DOHH2 (cell line): ENCODE data around the gene FOXN4.

Experiments used
- H3F3A ChIP-seq: fragments of 200-600 bp; sonication (generic), shearing (Covaris generic); 2 replicates; pipeline ENCODE4 v1.6.0; 2016; ENCODE audit warnings: antibody characterized with exemption, mild to moderate bottlenecking; ENCODE audit not compliant: control insufficient read depth, insufficient read depth
- H3K27ac ChIP-seq: fragments of 200-600 bp; sonication (generic); 2 replicates; pipeline ENCODE4 v1.5.1; 2014; ENCODE audit warnings: low read depth, mild to moderate bottlenecking, low read length, moderate library complexity
- H3K27me3 ChIP-seq: fragments of 200-600 bp; sonication (generic); 2 replicates; pipeline ENCODE4 v1.6.1; 2014; ENCODE audit warnings: mild to moderate bottlenecking, low read length, mixed read lengths; ENCODE audit not compliant: control insufficient read depth
- H3K36me3 ChIP-seq: fragments of 200-600 bp; sonication (generic); 2 replicates; pipeline ENCODE4 v1.6.1; 2014; ENCODE audit warnings: mild to moderate bottlenecking, low read length, moderate library complexity, mixed read lengths; ENCODE audit not compliant: control insufficient read depth
- H3K4me1 ChIP-seq: fragments of 200-600 bp; sonication (generic); 2 replicates; pipeline ENCODE4 v1.6.1; 2014; ENCODE audit warnings: mild to moderate bottlenecking, low read length, mixed read lengths; ENCODE audit not compliant: control insufficient read depth
- H3K4me2 ChIP-seq: fragments of 200-600 bp; sonication (generic); 2 replicates; pipeline ENCODE4 v1.6.0; 2014; ENCODE audit warnings: mild to moderate bottlenecking, low read length, moderate library complexity
- H3K4me3 ChIP-seq: fragments of 200-600 bp; sonication (generic); 2 replicates; pipeline ENCODE4 v1.5.1; 2014; ENCODE audit warnings: mild to moderate bottlenecking, low read length, mixed read lengths
- H3K79me2 ChIP-seq: fragments of 200-600 bp; sonication (generic); 2 replicates; pipeline ENCODE4 v1.6.1; 2014; ENCODE audit warnings: mild to moderate bottlenecking, low read length, mixed read lengths; ENCODE audit not compliant: control insufficient read depth
- H3K9me2 ChIP-seq: fragments of 200-600 bp; sonication (generic); replicated peaks from 2 replicates; pipeline ENCODE4 v1.6.1; 2014; ENCODE audit warnings: mild to moderate bottlenecking, low read length, mixed read lengths; ENCODE audit not compliant: control insufficient read depth
- H3K9me3 ChIP-seq: fragments of 200-600 bp; sonication (generic); 2 replicates; pipeline ENCODE4 v1.6.1; 2014; ENCODE audit warnings: antibody characterized with exemption, low read length, mixed read lengths; ENCODE audit not compliant: control insufficient read depth, insufficient read depth
- H4K20me1 ChIP-seq: fragments of 200-600 bp; sonication (generic); 2 replicates; pipeline ENCODE4 v1.6.0; 2014; ENCODE audit warnings: low read depth, mild to moderate bottlenecking, antibody characterized with exemption, low read length, moderate library complexity; ENCODE audit not compliant: control insufficient read depth, insufficient read depth
- EZH2phosphoT487 ChIP-seq: fragments of 200-600 bp; sonication (generic); IDR thresholded peaks from 2 replicates; pipeline ENCODE4 v1.6.1; 2017; ENCODE audit warnings: borderline replicate concordance, mild to moderate bottlenecking, antibody characterized with exemption, low read length, moderate library complexity, mixed read lengths
- TF ChIP-seq, protein P1 (sequence below): fragments of 200-600 bp; sonication (generic); IDR thresholded peaks from one replicate; pipeline ENCODE4 v1.5.1; 2014; ENCODE audit warnings: antibody characterized with exemption, mild to moderate bottlenecking, low read depth, low read length; ENCODE audit not compliant: poor library complexity, severe bottlenecking

The FOXN4 gene

DNA sequence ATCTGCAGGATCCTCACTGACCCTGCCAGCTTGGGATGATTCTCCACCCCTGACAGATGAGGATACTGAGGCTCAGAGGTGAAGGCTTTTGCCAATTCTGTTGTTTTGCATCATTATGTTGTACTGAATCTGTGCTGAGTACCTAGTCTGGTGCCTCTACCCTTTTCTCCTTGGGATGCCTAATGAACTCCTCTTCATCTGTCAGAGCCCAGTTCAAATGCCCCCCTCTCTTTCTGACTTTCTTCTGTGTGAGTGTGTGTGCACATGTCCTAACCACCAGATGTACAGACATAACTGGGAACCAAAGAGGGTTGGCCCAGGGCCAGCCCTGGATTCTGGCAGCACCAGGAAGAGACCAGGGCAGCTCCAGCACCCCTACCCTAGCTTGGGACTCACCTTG, 22.8 kb downstream of the FOXN4 start:
- TF ChIP-seq, protein P1, sequence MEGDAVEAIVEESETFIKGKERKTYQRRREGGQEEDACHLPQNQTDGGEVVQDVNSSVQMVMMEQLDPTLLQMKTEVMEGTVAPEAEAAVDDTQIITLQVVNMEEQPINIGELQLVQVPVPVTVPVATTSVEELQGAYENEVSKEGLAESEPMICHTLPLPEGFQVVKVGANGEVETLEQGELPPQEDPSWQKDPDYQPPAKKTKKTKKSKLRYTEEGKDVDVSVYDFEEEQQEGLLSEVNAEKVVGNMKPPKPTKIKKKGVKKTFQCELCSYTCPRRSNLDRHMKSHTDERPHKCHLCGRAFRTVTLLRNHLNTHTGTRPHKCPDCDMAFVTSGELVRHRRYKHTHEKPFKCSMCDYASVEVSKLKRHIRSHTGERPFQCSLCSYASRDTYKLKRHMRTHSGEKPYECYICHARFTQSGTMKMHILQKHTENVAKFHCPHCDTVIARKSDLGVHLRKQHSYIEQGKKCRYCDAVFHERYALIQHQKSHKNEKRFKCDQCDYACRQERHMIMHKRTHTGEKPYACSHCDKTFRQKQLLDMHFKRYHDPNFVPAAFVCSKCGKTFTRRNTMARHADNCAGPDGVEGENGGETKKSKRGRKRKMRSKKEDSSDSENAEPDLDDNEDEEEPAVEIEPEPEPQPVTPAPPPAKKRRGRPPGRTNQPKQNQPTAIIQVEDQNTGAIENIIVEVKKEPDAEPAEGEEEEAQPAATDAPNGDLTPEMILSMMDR = no peak
- no peak for TF ChIP-seq EZH2phosphoT487
- Histone ChIP-seq H3K4me2 (no peak overlapping the region), H3K4me3 (no peak overlapping the region), H3F3A (no peaks in the 10 kb centered on the region), H3K79me2 (no peaks in the 10 kb centered on the region), H3K4me1 (no peaks in the 10 kb centered on the region), H3K27me3 (no peaks in the 10 kb centered on the region), H3K27ac (no peak overlapping the region), H3K9me3 (no peaks in the 10 kb centered on the region), H3K9me2 (no peaks in the 10 kb centered on the region), H3K36me3 (no peaks in the 10 kb centered on the region), H4K20me1 (no peaks in the 10 kb centered on the region)

DNA sequence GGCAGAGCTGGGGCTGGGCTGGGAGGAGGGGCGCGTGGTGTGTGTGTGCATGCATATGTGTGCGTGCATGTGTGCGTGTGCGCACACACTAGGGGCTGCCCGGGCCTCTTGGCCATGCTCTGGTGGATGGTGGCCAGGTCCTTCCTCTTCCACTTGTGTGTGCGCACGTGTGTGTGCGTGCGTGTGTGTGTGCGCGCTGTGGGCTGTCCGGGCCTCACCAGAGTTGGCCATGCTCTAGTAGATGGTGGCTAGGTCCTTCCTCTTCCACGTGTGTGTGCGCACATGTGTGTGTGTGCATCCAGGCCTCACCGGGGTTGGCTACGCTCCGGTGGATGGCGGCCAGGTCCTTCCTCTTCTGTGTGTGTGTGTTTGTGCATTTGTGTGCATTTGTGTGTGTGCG, 24.7 kb downstream of the FOXN4 start:
- no peaks in the 10 kb centered on the region for H3K36me3 ChIP-seq
- H3K27me3 ChIP-seq = no peaks in the 10 kb centered on the region
- H4K20me1 ChIP-seq = no peaks in the 10 kb centered on the region
- no peaks in the 10 kb centered on the region for H3K9me3 ChIP-seq
- H3K4me1 ChIP-seq = no peaks in the 10 kb centered on the region
- no peak overlapping the region for H3K27ac ChIP-seq
- H3K79me2 ChIP-seq = no peaks in the 10 kb centered on the region
- TF ChIP-seq EZH2phosphoT487 = no peak
- TF ChIP-seq, protein P1 = no peak
- H3K9me2 ChIP-seq = no peaks in the 10 kb centered on the region
- no peaks in the 10 kb centered on the region for H3F3A ChIP-seq
- no peak overlapping the region for H3K4me2 ChIP-seq
- H3K4me3 ChIP-seq = no peak overlapping the region

- Histone ChIP-seq H3K4me3 (no peak overlapping the region), H3K4me2 (no peak overlapping the region), H4K20me1 (no peaks in the 10 kb centered on the region), H3K4me1 (no peaks in the 10 kb centered on the region), H3K27me3 (no peaks in the 10 kb centered on the region), H3K9me2 (no peaks in the 10 kb centered on the region), H3K79me2 (no peaks in the 10 kb centered on the region), H3F3A (no peaks in the 10 kb centered on the region), H3K9me3 (no peaks in the 10 kb centered on the region), H3K36me3 (no peaks in the 10 kb centered on the region), H3K27ac (no peak overlapping the region)
- TF ChIP-seq, protein P1 = no peak
- TF ChIP-seq EZH2phosphoT487 = no peak
These were observed 27.6 kb downstream of the FOXN4 start for GRCh38 chr12:109281452-109281851.

GRCh38 chr12:109279525-109279924, 29.6 kb downstream of the FOXN4 start:
- H3K4me2 ChIP-seq = no peak overlapping the region
- no peaks in the 10 kb centered on the region for H3K27me3 ChIP-seq
- no peak overlapping the region for H3K27ac ChIP-seq
- no peaks in the 10 kb centered on the region for H3K9me3 ChIP-seq
- no peaks in the 10 kb centered on the region for H3K4me1 ChIP-seq
- H3K79me2 ChIP-seq = no peaks in the 10 kb centered on the region
- H3K9me2 ChIP-seq = no peaks in the 10 kb centered on the region
- no peaks in the 10 kb centered on the region for H4K20me1 ChIP-seq
- H3K4me3 ChIP-seq = no peak overlapping the region
- no peak for TF ChIP-seq EZH2phosphoT487
- TF ChIP-seq, protein P1 = no peak
- H3F3A ChIP-seq = no peaks in the 10 kb centered on the region
- H3K36me3 ChIP-seq = no peaks in the 10 kb centered on the region
